Karpas-422 (cell line): ENCODE measurements around the gene HSPA9. TPM values are rescaled to one million over a fixed set of nuclear protein-coding genes. Genes with fewer than 3 reads are reported as not detected.

Source experiments
- DNase-seq: peaks from one replicate; pipeline ENCODE4 v3.0.0-alpha.2; 2015
- H2AFZ ChIP-seq: fragments of 200-600 bp; sonication (generic); 2 replicates; pipeline ENCODE4 v1.6.1; 2014; ENCODE audit warnings: antibody characterized with exemption, low read length, mixed read lengths
- H3K27ac ChIP-seq: fragments of 200-600 bp; sonication (generic); 2 replicates; pipeline ENCODE4 v1.5.1; 2014; ENCODE audit warnings: mild to moderate bottlenecking, low read length, moderate library complexity
- H3K27me3 ChIP-seq: fragments of 200-600 bp; sonication (generic); 2 replicates; pipeline ENCODE4 v1.6.1; 2014; ENCODE audit warnings: low read length, mixed read lengths
- H3K36me3 ChIP-seq: fragments of 200-600 bp; sonication (generic); 2 replicates; pipeline ENCODE4 v1.6.1; 2014; ENCODE audit warnings: low read length, mixed read lengths; ENCODE audit not compliant: insufficient read depth
- H3K4me1 ChIP-seq: fragments of 200-600 bp; sonication (generic); 2 replicates; pipeline ENCODE4 v1.6.1; 2014; ENCODE audit warnings: mild to moderate bottlenecking, low read length, mixed read lengths
- H3K4me2 ChIP-seq: fragments of 200-600 bp; sonication (generic); 2 replicates; pipeline ENCODE4 v1.6.1; 2014; ENCODE audit warnings: low read length, low read depth, mild to moderate bottlenecking; ENCODE audit not compliant: poor library complexity, severe bottlenecking
- H3K4me3 ChIP-seq: fragments of 200-600 bp; sonication (generic); 2 replicates; pipeline ENCODE4 v1.5.1; 2014; ENCODE audit warnings: mild to moderate bottlenecking, antibody characterized with exemption, low read length, mixed read lengths
- H3K79me2 ChIP-seq: fragments of 200-600 bp; sonication (generic); 2 replicates; pipeline ENCODE4 v1.6.1; 2014; ENCODE audit warnings: mild to moderate bottlenecking, low read length, mixed read lengths
- H3K9ac ChIP-seq: fragments of 200-600 bp; sonication (generic); 2 replicates; pipeline ENCODE4 v1.6.0; 2014; ENCODE audit warnings: low read length
- H3K9me2 ChIP-seq: fragments of 200-600 bp; sonication (generic), shearing (Covaris generic); replicated peaks from 2 replicates; pipeline ENCODE4 v1.6.0; 2014; ENCODE audit warnings: mild to moderate bottlenecking, low read length, moderate library complexity; ENCODE audit not compliant: insufficient read depth
- H3K9me3 ChIP-seq: fragments of 300-700, 200-600 bp; sonication (generic); 2 replicates; pipeline ENCODE4 v1.6.1; 2014; ENCODE audit warnings: low read length, mixed read lengths
- H4K20me1 ChIP-seq: fragments of 200-600 bp; sonication (generic); 2 replicates; pipeline ENCODE4 v1.6.1; 2014; ENCODE audit warnings: mild to moderate bottlenecking, antibody characterized with exemption, low read length, low read depth; ENCODE audit not compliant: insufficient read depth
- total RNA-seq: library from RNA; depleted of rRNA; stranded (reverse); fragments of >200 nt; shearing (Covaris generic); gene quantifications from 2 replicates; pipeline ENCODE4 v1.2.3, GENCODE V29; 2014; ENCODE audit warnings: low replicate concordance

HSPA9 gene
- total RNA-seq, 1 experiment from 2014 or later = 269 TPM

- no peaks in the 10 kb centered on the region for H3K79me2 ChIP-seq
- no peak overlapping the region for H3K9ac ChIP-seq
- no peaks in the 10 kb centered on the region for H3K9me3 ChIP-seq
- H2AFZ ChIP-seq = no peak overlapping the region
- H3K4me3 ChIP-seq = no peak overlapping the region
- H3K27me3 ChIP-seq = no peaks in the 10 kb centered on the region
- H3K4me1 ChIP-seq = no peaks in the 10 kb centered on the region
- no peak overlapping the region for H3K4me2 ChIP-seq
- H3K36me3 ChIP-seq = no peaks in the 10 kb centered on the region
- no peaks in the 10 kb centered on the region for H3K9me2 ChIP-seq
- DNase-seq = no peak
- H3K27ac ChIP-seq = no peak overlapping the region
- no peaks in the 10 kb centered on the region for H4K20me1 ChIP-seq
Observed at GRCh38 chr5:138610415-138610917, 35.3 kb upstream of the HSPA9 start.

- H3K27me3 ChIP-seq = no peaks in the 10 kb centered on the region
- no peak overlapping the region for H2AFZ ChIP-seq
- no peak overlapping the region for H3K27ac ChIP-seq
- H3K9me2 ChIP-seq = no peaks in the 10 kb centered on the region
- DNase-seq = no peak
- H3K4me1 ChIP-seq = no peaks in the 10 kb centered on the region
- no peaks in the 10 kb centered on the region for H3K9me3 ChIP-seq
- no peak overlapping the region for H3K4me2 ChIP-seq
- no peak overlapping the region for H3K9ac ChIP-seq
- H3K4me3 ChIP-seq = no peak overlapping the region
- no peaks in the 10 kb centered on the region for H3K36me3 ChIP-seq
- H3K79me2 ChIP-seq = no peaks in the 10 kb centered on the region
- H4K20me1 ChIP-seq = no peaks in the 10 kb centered on the region
Observed at GRCh38 chr5:138606378-138607064, 31.3 kb upstream of the HSPA9 start.

GRCh38 chr5:138605254-138605972, 30.2 kb upstream of the HSPA9 start:
- Histone ChIP-seq H3K9me3 (no peaks in the 10 kb centered on the region), H3K9me2 (no peaks in the 10 kb centered on the region), H3K36me3 (no peaks in the 10 kb centered on the region), H3K4me1 (no peaks in the 10 kb centered on the region), H3K9ac (no peak overlapping the region), H3K27me3 (no peaks in the 10 kb centered on the region), H3K27ac (no peak overlapping the region), H3K79me2 (no peaks in the 10 kb centered on the region), H3K4me3 (no peak overlapping the region), H4K20me1 (no peaks in the 10 kb centered on the region), H3K4me2 (no peak overlapping the region), H2AFZ (no peak overlapping the region)
- no peak for DNase-seq

- Histone ChIP-seq H3K36me3 (no peaks in the 10 kb centered on the region), H3K4me1 (no peaks in the 10 kb centered on the region), H3K27ac (no peak overlapping the region), H3K9me3 (no peaks in the 10 kb centered on the region), H3K9ac (no peak overlapping the region), H3K4me3 (no peak overlapping the region), H3K79me2 (no peaks in the 10 kb centered on the region), H3K9me2 (no peaks in the 10 kb centered on the region), H4K20me1 (no peaks in the 10 kb centered on the region), H2AFZ (no peak overlapping the region), H3K4me2 (no peak overlapping the region), H3K27me3 (no peaks in the 10 kb centered on the region)
- DNase-seq = no peak
Observed at GRCh38 chr5:138604176-138604785, 29.1 kb upstream of the HSPA9 start.

- Histone ChIP-seq H2AFZ (no peak overlapping the region), H3K36me3 (no peaks in the 10 kb centered on the region), H3K4me1 (no peaks in the 10 kb centered on the region), H4K20me1 (no peaks in the 10 kb centered on the region), H3K4me3 (no peak overlapping the region), H3K4me2 (no peak overlapping the region), H3K27ac (no peak overlapping the region), H3K9me2 (no peaks in the 10 kb centered on the region), H3K79me2 (no peaks in the 10 kb centered on the region), H3K9ac (no peak overlapping the region), H3K27me3 (no peaks in the 10 kb centered on the region), H3K9me3 (no peaks in the 10 kb centered on the region)
- no peak for DNase-seq
Observed at GRCh38 chr5:138603249-138603920, 28.2 kb upstream of the HSPA9 start.

GRCh38 chr5:138602371-138603000, 27.3 kb upstream of the HSPA9 start:
- Histone ChIP-seq H2AFZ (no peak overlapping the region), H3K9me2 (no peaks in the 10 kb centered on the region), H3K36me3 (no peaks in the 10 kb centered on the region), H3K4me1 (no peaks in the 10 kb centered on the region), H3K27ac (no peak overlapping the region), H3K27me3 (no peaks in the 10 kb centered on the region), H3K9ac (no peak overlapping the region), H3K4me3 (no peak overlapping the region), H3K9me3 (no peaks in the 10 kb centered on the region), H3K79me2 (no peaks in the 10 kb centered on the region), H4K20me1 (no peaks in the 10 kb centered on the region), H3K4me2 (no peak overlapping the region)
- DNase-seq = no peak

- H3K27ac ChIP-seq = no peak overlapping the region
- H3K4me3 ChIP-seq = no peak overlapping the region
- 0 out of 2 replicates have a peak, but pooled peaks cover 1% of the 10 kb centered on the region for H3K4me1 ChIP-seq
- no peak overlapping the region for H3K4me2 ChIP-seq
- no peaks in the 10 kb centered on the region for H3K36me3 ChIP-seq
- no peaks in the 10 kb centered on the region for H3K27me3 ChIP-seq
- no peak overlapping the region for H2AFZ ChIP-seq
- no peaks in the 10 kb centered on the region for H3K79me2 ChIP-seq
- no peaks in the 10 kb centered on the region for H4K20me1 ChIP-seq
- no peaks in the 10 kb centered on the region for H3K9me2 ChIP-seq
- H3K9ac ChIP-seq = no peak overlapping the region
- no peak for DNase-seq
- no peaks in the 10 kb centered on the region for H3K9me3 ChIP-seq
Observed at GRCh38 chr5:138601444-138601843, 26.2 kb upstream of the HSPA9 start.
